NCI-H748 (cell line): ENCODE data around the gene C3orf20.
"Not testable (repeated sequence)": the region's sequence is repeated elsewhere in the genome, so short reads cannot be mapped to it uniquely, and the experiment has no call there.

Source experiments
- DNase-seq: peaks from one replicate; lab custom pipeline; 2025; ENCODE audit not compliant: unreplicated experiment; lab: John Stamatoyannopoulos, UW

Gene C3orf20

GRCh38 chr3:14649466-14649865 is 25.5 kb upstream of the C3orf20 start:
- no peak for DNase-seq

DNA sequence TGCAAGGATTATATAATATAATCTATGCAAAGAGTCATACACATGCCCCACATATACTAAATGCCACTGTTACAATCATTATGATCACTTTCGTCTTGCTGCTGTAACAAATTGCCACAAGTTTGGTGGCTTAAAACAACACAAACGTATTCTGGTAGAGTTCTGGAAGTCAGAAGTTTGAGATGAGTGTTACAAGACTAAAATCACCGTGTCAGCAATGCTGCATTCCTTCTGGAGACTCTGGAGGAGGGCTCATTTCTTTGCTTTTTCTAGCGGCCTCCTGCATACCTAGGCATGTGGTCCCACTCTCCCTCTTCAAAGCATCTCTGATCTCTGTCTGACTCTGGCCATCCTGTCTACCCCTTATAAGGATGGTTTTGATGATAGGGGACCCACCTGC is 24.7 kb upstream of the C3orf20 start:
- DNase-seq, result no peak

DNA sequence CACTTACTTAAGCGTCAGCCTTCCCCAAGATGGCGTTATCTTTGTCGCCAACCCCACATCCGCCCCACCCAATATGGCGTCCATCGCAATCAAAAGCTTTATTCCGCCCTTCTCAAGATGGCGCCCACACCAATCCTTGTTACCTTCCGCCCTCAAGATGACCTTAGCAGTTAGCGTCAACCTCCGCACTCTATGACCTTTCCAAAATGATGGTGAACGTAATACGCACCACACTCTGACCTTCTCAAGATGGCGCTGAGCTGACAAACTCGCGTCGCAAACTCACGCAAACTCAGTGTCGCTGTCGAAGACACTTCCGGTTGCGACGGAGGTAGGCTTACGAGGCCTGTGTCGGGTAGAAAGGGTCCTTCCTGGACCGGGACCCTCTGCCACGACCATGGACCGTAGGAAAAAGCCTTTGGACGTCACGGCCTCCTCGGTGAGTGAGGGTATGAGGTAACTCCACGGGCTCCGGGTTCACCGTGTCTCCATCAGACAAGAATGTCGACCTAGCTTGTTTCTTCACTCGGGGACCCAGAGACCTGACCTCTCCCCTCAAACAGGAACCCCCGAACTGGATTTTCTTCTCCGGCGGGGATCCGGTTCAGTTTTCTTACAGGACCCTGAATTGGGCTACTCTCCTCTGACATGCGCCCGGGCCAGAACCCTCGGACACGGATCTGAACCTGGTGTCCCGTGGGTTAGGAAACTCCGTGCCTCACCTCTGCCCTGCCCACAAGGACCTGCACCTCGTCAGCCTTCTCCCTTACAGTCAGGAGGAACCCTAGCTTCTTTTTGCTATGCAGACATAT is 23.3 kb upstream of the C3orf20 start, which contains the start of gene CCDC174:
CCDC174 (plus strand) TSS at position 323 of the 812 bp plus-strand sequence; CDS start at position 398, 75 bp downstream.
- peak; percentile 97 for DNase-seq

GRCh38 chr3:14652360-14652907 is 22.5 kb upstream of the C3orf20 start:
- DNase-seq, result not testable (repeated sequence)

DNA sequence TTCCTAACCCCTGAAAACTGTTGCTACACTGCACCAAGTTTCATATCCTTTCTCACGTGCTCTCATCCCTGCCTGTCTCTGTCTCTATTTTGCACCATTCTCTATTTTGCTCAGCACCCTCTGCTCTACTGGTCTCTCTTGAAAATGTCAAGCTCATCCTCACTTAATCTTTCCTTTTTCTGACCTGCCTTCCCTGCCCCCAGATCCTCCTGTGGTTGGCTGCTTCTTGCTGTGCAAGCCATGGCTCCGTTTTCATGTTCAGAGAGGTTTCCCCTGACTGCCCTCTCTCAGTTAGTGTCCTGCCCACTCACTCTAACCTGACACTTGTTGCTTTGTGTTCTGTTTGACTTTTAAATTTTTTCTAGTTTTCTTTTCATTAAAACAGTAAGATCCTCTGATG is 17.4 kb upstream of the C3orf20 start:
- DNase-seq, result no peak

DNA sequence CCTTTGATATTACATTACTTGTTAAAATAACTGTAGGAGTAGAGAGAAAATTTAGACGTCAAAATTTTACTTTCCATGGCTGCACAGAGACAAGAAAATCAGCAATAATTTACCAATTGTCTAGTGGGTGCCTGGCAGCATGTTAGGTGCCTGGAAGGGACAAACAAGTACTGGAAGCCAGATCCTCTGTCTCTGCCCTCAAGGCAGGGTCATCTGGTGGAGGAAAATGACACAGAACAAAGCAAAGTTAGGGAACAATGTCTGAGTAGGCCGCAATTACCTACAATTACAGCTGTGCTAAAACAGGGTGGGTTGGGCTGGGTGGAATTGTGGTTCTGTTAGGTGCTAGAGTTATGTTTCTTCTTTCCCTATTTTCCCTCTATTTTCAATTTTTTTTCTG is 16.0 kb upstream of the C3orf20 start:
- no peak for DNase-seq

- DNase-seq, result no peak
Measured at GRCh38 chr3:14660942-14661341, 14.0 kb upstream of the C3orf20 start.

DNA sequence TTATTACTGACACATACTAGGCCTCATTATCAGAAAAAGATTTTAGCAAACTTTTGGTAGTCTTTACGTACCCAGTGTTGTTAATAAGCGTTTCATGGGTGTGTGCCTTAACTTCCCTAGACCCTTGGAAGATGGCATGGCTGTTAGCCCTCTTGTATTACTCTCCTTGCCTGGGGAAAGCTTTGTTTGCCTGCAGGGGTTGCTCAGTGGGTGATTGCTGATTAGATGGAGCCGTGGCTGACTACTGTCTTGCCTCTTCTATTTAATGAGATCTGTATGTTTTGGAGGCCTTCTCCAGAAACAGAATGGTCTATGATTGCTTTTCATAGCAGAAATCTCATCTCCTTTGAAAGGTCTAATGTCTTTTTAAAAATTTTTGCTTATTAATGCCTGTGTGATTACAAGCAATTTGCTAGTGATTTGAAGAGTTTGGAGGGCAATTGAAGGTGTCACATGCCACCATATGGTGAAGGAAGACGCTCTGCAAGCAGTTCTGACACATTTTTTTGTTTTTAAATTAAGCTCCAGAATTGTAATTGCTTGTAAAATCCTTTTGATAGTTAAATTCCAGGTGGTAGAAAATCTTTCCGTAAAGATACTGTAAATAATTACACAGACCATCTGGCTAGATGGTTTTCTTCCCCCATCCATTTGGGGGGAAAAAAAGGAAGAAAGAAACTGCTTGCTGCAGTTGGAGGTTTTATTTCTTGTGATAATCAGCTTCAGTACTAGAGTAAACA is 11.4 kb upstream of the C3orf20 start:
- no peak for DNase-seq

- no peak for DNase-seq
Measured at GRCh38 chr3:14664170-14664569, 10.8 kb upstream of the C3orf20 start.

GRCh38 chr3:14672588-14672987 is 2.4 kb upstream of the C3orf20 start:
- no peak for DNase-seq

GRCh38 chr3:14676881-14677280 is 1.9 kb downstream of the C3orf20 start:
- no peak for DNase-seq

DNA sequence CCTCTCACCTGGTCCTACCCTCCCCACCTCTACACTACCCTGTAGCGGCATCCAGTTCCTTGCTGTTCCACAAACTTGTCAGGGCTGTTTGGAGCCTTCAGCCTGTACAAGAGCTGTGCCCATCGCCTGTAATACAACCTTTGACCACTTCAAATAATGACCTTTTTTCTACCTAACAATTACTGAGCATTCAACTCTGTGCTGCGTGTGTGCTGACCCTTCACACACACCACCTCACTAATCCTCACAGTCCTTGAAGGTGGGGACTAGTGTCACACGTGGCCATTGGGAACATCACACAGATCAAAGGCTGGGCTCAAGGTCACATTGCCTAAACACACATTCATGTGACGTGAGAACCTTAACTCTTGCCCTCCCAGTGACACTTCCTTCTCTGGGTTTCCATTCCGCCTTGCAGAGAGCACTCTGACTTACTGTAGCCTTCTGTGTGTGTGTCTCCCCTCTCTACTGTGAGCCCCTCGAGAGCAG is 3.1 kb downstream of the C3orf20 start:
- DNase-seq, result no peak

DNA sequence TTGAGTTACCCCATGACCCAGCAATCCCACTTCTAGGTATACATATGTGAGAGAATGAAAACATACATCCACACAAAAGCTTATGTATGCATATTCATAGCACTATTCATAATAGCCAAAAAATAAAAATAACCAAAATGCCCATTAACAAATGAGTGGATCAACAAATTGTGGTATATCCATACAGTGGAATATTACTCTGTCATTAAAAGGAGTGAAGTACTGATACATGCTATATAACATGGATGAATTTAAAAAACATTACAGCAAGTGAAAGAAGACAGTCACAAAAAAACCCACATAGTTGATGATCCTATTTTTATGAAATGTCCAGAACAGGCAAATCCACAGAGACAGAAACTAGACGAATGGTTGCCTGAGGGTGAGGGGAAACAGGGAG is 5.2 kb downstream of the C3orf20 start:
- DNase-seq, result no peak

- no peak for DNase-seq
Measured at GRCh38 chr3:14680716-14681115, 5.8 kb downstream of the C3orf20 start.

DNA sequence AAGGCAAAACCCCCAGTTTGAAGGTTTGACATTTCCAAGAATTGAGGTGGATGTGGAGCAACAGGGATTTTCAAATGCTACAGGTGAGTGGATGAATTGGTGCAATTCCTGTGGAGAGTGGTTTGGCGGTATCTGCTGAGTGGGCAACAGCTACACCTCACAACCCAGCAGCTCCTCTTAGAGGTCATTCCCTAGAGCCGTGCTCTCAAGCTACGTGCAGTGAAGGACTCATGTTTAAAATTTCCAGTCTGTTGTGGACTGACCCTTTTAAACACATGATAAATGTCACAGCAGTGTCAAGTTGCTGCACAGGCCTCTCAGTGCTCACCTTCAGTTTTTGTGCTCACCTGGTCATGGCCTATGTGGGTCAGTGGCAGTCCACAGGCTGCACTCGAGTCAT is 9.5 kb downstream of the C3orf20 start:
- no peak for DNase-seq

DNA sequence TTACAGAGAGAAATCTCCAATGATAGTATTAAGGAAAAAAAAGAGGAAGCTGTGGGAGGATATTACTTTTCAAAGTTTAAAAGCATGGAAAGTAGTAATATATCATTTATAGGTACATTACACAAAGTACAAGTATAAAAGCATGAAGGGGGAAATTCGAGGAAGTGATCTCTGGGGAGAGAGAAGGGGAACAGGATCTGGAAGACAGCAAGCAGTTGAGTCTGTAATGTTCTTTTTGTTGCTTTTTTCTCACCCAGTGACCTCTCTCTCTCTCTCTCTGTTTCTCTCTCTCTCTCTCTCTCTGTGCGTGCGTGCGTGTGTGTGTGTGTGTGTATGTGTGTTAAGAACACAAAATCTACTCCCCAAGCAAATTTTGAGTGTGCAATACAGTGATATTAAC is 10.2 kb downstream of the C3orf20 start:
- no peak for DNase-seq

- peak; percentile 7 for DNase-seq
Measured at GRCh38 chr3:14687360-14687759, 12.4 kb downstream of the C3orf20 start.

DNA sequence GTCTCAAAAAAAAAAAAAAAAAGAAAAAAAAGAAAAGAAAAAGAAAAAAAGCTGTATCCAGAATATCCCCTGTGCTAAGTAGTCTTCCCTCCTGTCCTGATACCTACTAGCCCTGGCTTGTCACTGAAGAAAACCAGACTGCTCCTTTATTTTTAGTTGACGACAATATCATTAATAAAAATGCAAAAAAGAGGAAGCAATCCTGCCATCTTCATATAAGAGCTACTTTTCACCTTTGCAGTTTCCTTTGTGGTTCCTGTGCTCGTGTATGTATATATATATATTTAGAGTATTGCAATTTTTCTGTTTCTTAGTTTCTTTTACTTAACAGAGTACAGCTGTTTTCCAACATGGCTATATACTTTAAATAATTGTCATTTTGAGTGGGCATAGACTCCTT is 13.6 kb downstream of the C3orf20 start:
- no peak for DNase-seq

DNA sequence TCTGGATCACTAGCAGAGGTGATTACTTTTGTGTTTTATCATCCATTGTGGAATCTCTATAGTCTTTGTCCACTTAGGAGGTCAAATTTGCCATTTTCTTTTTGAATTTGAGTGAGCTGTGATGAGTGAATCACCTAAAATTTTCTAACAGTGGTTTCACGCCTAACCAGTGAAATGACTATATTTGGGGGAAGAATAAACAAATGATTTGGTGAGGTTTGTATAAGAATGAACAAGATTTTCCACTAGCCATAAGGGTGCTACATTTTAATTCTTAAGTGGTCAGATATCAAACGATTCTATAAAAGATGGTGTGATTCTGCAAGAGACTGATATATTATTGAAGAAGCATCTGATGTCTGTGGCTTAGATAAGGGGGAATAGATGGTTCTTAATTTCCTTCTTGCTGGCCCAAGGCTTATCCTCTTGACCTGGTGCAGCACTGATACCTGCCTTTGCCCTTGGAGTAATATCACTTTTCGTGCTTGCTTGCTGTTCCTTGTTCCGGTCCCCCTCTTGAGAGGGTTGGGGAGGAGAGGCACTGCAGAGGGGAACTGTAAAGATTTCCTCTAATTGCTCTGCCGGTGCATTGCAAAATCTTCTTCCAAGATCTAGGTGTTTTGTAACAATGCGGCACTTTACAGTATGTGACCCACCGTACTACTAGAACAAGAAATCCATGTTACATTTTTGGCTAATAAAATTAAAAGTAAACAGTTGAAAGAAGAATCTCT is 14.5 kb downstream of the C3orf20 start:
- no peak for DNase-seq

DNA sequence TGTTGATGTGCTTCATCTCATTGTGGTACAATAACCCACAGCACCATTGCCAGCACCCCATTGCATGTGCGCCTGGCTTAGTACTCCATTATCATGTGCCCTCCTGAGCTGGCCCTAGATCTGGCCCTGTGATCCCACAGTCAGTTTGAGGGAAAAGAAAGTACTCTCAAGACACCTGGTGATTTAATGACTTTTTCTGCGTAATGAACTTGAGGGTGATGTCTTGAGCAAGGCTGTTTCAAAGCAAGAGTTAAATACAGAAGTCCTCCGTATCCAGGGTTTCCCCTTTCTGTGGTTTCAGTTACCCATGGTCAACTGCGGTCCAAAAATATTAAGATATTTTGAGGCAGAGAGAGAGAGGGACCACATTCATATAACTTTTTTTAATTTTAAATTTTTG is 16.3 kb downstream of the C3orf20 start:
- no peak for DNase-seq

DNA sequence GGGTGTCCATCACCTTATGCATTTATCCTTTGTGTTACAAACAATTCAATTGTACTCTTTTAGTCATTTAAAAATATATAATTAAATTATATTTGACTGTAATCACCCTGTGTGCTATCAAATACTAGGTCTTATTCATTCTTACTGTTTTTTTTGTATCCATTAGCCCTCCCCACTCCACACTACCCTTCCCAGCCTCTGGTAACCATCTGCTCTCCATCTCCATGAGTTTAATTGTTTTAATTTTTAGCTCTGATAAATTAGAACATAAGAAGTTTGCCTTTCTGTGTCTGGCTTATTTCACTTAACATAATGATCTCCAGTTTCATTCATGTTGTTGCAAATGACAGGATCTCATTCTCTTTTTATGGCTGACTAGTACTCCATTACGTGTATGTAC is 16.8 kb downstream of the C3orf20 start:
- no peak for DNase-seq
